ENCODE data around the gene NPR2. TPM values are rescaled to one million over a fixed set of nuclear protein-coding genes. Genes with fewer than 3 reads are reported as not detected.

Gene NPR2
- total RNA-seq, 1 experiment from 2014 or later = 18.8 TPM

GRCh38 chr9:35792826-35793225, 1.4 kb downstream of the NPR2 start:
- intact Hi-C loops (cut with micrococcal nuclease) = no loop called here

More at GRCh38 chr9:35792826-35793225, 1.4 kb downstream of the NPR2 start:
- Histone ChIP-seq H4K20me1 (ENCODE audit: insufficient read depth) (no peaks in the 10 kb centered on the region), H3K9me3 (ENCODE audit: control insufficient read depth in 1 of 2, insufficient read depth in 1 of 2, low read depth in 1 of 2, low read length in 2 of 2) (no peaks in the 10 kb centered on the region), H3K79me2 (ENCODE audit: insufficient read depth, low read length) (no peaks in the 10 kb centered on the region), H3K4me1 (ENCODE audit: control insufficient read depth in 1 of 2, insufficient read depth in 2 of 2, low read length in 2 of 2) (peaks cover 0 to 14% of the 10 kb centered on the region in 2 experiments; a peak in 2 of 4 replicates), H3K27ac (ENCODE audit: low read depth, low read length) (no peak overlapping the region), H3K9ac (ENCODE audit: low read length) (no peak overlapping the region), H3K4me2 (ENCODE audit: low read length) (no peak overlapping the region), H3K9me2 (ENCODE audit: insufficient read depth) (no peaks in the 10 kb centered on the region), H2AFZ (ENCODE audit: low read depth, low read length, poor library complexity, severe bottlenecking) (no peak overlapping the region), H3K4me3 (replicated peaks in 1 of 2; ENCODE audit: low read depth in 1 of 2, low read length in 2 of 2) (no peak overlapping the region), H3K27me3 (ENCODE audit: insufficient read depth, low read length) (no peaks in the 10 kb centered on the region), H3K36me3 (ENCODE audit: control insufficient read depth in 1 of 2, insufficient read depth in 2 of 2, low read length in 2 of 2) (0 out of 4 replicates have a peak, but pooled peaks cover 0 to 4% of the 10 kb centered on the region in 2 experiments)
- RAD21 ChIA-PET (ENCODE audit: low non-redundant PET in 1 of 2, low total read pairs in 2 of 2, uncharacterized antibody in 2 of 2, unreplicated experiment in 2 of 2) = no interaction called here
- TF ChIP-seq ZFX (IDR thresholded peaks at IDR 0.05) (no peak), SP1 (IDR thresholded peaks at IDR 0.05; ENCODE audit: low read depth) (no peak), YY1 (IDR thresholded peaks at IDR 0.05; ENCODE audit: extremely low read depth, insufficient replicate concordance, low read depth, low read length) (no peak), EGR1 (IDR thresholded peaks at IDR 0.05; ENCODE audit: low read depth) (no peak), EZH2phosphoT487 (IDR thresholded peaks at IDR 0.05; ENCODE audit: borderline replicate concordance) (no peak), POLR2AphosphoS5 (IDR thresholded peaks at IDR 0.05; ENCODE audit: low read depth, low read length) (no peak), JUND (IDR thresholded peaks at IDR 0.05) (no peak), RAD21 (IDR thresholded peaks at IDR 0.05; ENCODE audit: low read depth) (no peak), CTCF (IDR thresholded peaks at IDR 0.05 in 2 of 3, conservative IDR thresholded peaks at IDR 0.05 in 1 of 3; ENCODE audit: borderline replicate concordance in 1 of 3, insufficient read depth in 1 of 3, low read depth in 2 of 3, low read length in 2 of 3) (no peak), SIN3A (IDR thresholded peaks at IDR 0.05; ENCODE audit: low read depth) (no peak), CBX3 (IDR thresholded peaks at IDR 0.05; ENCODE audit: low read depth) (no peak), REST (IDR thresholded peaks at IDR 0.05; ENCODE audit: low read depth) (no peak), FOSL1 (IDR thresholded peaks at IDR 0.05; ENCODE audit: low read depth) (no peak), CEBPB (IDR thresholded peaks at IDR 0.05; ENCODE audit: low read depth) (no peak)
- TF ChIP-seq, protein P1, sequence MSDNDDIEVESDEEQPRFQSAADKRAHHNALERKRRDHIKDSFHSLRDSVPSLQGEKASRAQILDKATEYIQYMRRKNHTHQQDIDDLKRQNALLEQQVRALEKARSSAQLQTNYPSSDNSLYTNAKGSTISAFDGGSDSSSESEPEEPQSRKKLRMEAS (IDR thresholded peaks at IDR 0.05) = no peak
- TF ChIP-seq, protein P2, sequence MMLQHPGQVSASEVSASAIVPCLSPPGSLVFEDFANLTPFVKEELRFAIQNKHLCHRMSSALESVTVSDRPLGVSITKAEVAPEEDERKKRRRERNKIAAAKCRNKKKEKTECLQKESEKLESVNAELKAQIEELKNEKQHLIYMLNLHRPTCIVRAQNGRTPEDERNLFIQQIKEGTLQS (IDR thresholded peaks at IDR 0.05) = no peak
- CTCF ChIA-PET = interaction anchor here (1.0 to 1.9 kb wide), 3 partner anchors 33 to 119 kb away, joined by 3 to 6 read pairs (median 4); no protein-coding TSS in a partner anchor
- ATAC-seq (no peak), DNase-seq (ENCODE audit: low read depth, low spot score) (no peak)
- POLR2A ChIA-PET = no interaction called here
- no TSS peak for BruUV-seq (replicated peaks)
